RWPE1 (cell line): ENCODE results near the gene ADIPOR1.

ENCODE experiments used
- CTCF ChIA-PET: fragments of 350-600 bp; sonication (Branson Sonifier 250); formaldehyde crosslinking; extraction: SDS; loops from one replicate; lab custom pipeline; 2021; lab: Yijun Ruan, JAX
- POLR2A ChIA-PET: fragments of 400-600 bp; formaldehyde crosslinking; extraction: SDS; loops from one replicate; lab custom pipeline; 2020; ENCODE audit warnings: antibody characterized with exemption; ENCODE audit not compliant: low non-redundant PET; lab: Yijun Ruan, JAX
- DNase-seq: peaks from one replicate; pipeline ENCODE4 v3.0.0; 2012; ENCODE audit warnings: low spot score
- H3K27ac ChIP-seq: fragments of 450-650 bp; 2 replicates; pipeline ENCODE4 v1.5.1; 2017
- TF ChIP-seq, protein P1 (sequence below): fragments of 450-650 bp; conservative IDR thresholded peaks from 2 replicates; pipeline ENCODE4 v1.5.1; 2017; ENCODE audit warnings: low read depth, mild to moderate bottlenecking

Gene ADIPOR1

DNA sequence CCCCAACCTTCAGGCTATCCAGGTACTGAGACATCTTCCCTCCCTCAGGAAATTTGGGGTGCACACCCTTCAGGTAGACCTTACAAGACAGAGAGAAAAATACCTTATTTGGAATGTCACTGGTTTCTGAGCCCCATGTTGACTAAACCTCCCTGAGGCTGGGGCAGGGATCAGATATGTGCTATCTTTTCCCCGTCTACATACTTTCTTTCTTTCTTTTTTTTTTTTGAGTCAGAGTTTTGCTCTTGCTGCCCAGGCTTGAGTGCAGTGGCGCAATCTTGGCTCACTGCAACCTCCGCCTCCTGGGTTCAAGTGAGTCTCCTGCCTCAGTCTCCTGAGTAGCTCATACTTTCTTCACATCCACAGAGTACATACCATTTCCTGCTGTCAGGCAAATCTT lies 7.3 kb upstream of the ADIPOR1 start:
- peak; percentile 61 for DNase-seq
- POLR2A ChIA-PET, result no interaction called here
- peak overlapping the region; percentile 81 for H3K27ac ChIP-seq
- TF ChIP-seq, protein P1, sequence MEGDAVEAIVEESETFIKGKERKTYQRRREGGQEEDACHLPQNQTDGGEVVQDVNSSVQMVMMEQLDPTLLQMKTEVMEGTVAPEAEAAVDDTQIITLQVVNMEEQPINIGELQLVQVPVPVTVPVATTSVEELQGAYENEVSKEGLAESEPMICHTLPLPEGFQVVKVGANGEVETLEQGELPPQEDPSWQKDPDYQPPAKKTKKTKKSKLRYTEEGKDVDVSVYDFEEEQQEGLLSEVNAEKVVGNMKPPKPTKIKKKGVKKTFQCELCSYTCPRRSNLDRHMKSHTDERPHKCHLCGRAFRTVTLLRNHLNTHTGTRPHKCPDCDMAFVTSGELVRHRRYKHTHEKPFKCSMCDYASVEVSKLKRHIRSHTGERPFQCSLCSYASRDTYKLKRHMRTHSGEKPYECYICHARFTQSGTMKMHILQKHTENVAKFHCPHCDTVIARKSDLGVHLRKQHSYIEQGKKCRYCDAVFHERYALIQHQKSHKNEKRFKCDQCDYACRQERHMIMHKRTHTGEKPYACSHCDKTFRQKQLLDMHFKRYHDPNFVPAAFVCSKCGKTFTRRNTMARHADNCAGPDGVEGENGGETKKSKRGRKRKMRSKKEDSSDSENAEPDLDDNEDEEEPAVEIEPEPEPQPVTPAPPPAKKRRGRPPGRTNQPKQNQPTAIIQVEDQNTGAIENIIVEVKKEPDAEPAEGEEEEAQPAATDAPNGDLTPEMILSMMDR, result no peak
- CTCF ChIA-PET, result interaction anchor here (0.5 to 0.9 kb wide), 3 partner anchors 25 to 105 kb away, joined by 4 to 5 read pairs (median 4); no protein-coding TSS in a partner anchor

DNA sequence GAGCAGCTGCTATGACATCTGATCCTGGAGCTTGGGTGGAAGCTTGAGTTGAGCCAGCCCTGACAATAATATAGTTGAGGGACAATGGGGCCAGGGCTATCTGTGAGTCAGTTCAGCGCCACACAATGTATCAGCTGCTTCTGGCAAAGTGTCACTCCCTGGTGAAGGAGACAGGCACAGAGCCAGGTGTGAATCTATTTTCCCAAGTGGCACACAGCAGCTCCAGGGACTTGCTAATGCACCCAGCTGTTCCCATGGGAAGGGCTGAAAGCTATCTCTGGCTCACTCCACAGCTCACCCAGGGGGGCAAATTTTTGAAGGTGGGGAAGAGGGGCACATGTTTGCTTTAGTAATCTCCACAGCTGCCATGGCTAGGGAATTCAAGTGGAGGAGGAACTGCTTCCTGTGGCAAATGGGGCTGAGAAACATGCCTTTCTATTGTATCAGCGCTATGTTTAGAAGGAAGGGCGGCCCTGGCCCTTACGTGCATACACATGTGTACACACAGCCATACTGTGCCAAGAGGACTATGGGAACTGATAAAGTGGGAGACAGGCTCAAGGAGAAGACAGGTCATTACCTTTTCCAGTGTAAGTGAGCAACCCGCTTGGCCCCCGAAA lies 6.8 kb upstream of the ADIPOR1 start:
- ChIA-PET CTCF (interaction anchor here (0.6 to 0.9 kb wide), 2 partner anchors 24 to 1225 kb away, joined by 3 to 5 read pairs; no protein-coding TSS in a partner anchor), POLR2A (no interaction called here)
- peak overlapping the region; percentile 81 for H3K27ac ChIP-seq
- DNase-seq, result peak; percentile 49
- TF ChIP-seq, protein P1, result no peak

DNA sequence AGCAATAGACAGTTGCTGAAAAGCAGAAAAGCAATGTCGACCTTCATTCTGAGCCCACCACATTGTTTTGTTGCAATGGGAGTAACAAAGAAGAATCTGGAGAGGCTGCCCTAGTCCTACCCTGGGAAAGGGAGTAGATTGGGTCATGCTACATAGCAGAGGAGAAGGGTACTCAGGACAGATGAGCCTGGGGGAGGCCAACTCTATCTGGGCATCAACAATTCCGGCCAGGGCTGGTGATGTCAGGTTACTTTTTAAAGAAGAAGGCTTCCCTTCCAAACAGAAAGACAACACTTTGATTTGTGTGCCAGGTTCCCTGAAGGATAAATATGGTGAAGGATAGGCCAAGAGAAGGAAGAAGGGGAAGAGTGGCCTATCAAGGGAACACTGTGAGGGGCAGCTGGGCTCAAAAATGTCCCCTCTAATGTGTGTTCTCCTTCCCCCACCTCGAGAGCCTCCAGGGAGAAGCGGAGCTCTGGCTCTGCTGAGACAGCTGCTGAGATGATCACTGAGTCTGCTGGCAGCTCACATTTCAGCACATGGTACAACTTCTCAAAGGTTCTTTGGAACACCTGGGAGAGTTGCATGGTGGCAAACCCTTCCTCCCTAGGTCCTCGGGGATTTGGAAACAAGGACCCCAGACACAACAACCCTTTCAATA lies 3.2 kb upstream of the ADIPOR1 start:
- no peak overlapping the region for H3K27ac ChIP-seq
- ChIA-PET POLR2A (no interaction called here), CTCF (interaction anchor here (0.9 kb wide), 1 partner anchor 8 kb away, joined by 3 read pairs; no protein-coding TSS in a partner anchor)
- TF ChIP-seq, protein P1, result no peak
- no peak for DNase-seq

DNA sequence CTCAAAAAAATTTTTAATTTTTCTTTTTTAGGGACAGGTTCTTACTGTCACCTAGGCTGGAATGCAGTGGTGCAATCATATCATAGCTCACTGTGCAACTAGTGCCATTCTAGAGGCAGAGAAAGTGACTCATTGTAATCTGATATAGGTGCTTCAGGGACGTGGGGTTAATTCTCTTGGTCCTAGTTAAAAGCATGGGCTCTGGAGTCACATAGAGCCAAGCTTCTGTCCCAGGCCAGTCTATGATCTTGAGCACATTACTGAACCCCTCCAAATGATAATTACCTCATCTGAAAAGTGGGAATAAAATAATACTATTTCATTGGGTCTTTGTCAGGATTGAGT lies 1.1 kb upstream of the ADIPOR1 start:
- CTCF ChIA-PET, result interaction anchor here (0.8 kb wide), 1 partner anchor 40 kb away, joined by 3 read pairs; no protein-coding TSS in a partner anchor
- TF ChIP-seq, protein P1, result no peak
- no peak overlapping the region for H3K27ac ChIP-seq
- POLR2A ChIA-PET, result no interaction called here
- DNase-seq, result peak; percentile 83

DNA sequence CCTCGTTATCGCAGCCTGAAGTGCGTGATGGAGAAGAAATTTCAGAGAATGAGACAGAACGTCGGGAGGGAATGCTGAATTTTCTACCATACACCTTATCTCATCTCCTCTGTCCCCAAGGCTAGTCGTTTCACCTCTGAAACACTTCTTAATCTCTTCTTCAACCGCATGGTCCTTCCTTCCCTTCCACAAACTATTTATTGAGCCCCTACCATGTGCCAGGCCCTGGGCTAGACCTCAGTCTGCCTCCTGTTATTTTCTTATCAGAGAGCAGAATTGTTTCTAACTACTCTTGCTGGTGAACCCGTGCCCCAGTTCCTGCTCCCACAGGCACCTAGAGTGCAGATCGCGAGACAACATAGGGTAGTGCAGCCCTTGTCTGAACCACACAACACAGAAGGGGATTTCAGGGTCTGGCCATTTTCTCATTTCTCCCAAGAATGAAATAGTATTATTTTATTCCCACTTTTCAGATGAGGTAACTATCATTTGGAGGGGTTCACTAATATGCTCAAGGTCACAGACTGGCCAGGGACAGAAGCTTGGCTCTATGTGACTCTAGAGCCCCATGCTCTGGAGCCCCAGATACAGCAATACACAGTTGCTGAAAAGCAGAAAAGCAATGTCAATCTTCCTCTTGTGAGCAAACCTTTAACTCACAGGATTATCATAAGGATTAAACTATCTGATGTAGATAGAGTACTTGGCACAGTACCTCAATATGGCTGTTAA lies 598 bp upstream of the ADIPOR1 start:
- CTCF ChIA-PET, result interaction anchor here (0.7 to 0.8 kb wide), 2 partner anchors 40 to 180 kb away, joined by 3 read pairs; no protein-coding TSS in a partner anchor

More for the DNA sequence above, 598 bp upstream of the ADIPOR1 start:
- H3K27ac ChIP-seq, result peak overlapping the region; percentile 84
- TF ChIP-seq, protein P1, result no peak
- DNase-seq, result no peak
- POLR2A ChIA-PET, result no interaction called here
